ENCODE data around the gene PC. TPM values are rescaled to one million over a fixed set of nuclear protein-coding genes. Genes with fewer than 3 reads are reported as not detected.

PC gene
- total and polyA plus RNA-seq, 2 donors (not counting 3 experiments of a cell fraction or from before 2014, with no cell fraction given) = 5.5 to 17.5 TPM

GRCh38 chr11:66850235-66850587, 108.0 kb downstream of the PC start:
- no peaks in the 10 kb centered on the region for H4K20me1 ChIP-seq (replicated peaks; ENCODE audit: control insufficient read depth, extremely low read depth, insufficient read depth, low read length)
- H3K9me3 ChIP-seq (replicated peaks; ENCODE audit: control insufficient read depth, insufficient read depth, low read length) = no peaks in the 10 kb centered on the region
- BruUV-seq (replicated peaks) = no TSS peak
- TF ChIP-seq MYC (IDR thresholded peaks at IDR 0.05; ENCODE audit: low read depth, low read length) = no peak
- no peak for TF ChIP-seq FOS (IDR thresholded peaks at IDR 0.05; ENCODE audit: borderline replicate concordance, insufficient read depth, low read length)
- TF ChIP-seq EZH2 (IDR thresholded peaks at IDR 0.05; ENCODE audit: borderline replicate concordance, low read depth, low read length, severe bottlenecking) = no peak
- no peak for TF ChIP-seq JUN (IDR thresholded peaks at IDR 0.05; ENCODE audit: borderline replicate concordance, insufficient read depth, insufficient read length, low read depth)
- TF ChIP-seq CTCF (IDR thresholded peaks at IDR 0.05; ENCODE audit: extremely low read depth in 1 of 2, insufficient read depth in 1 of 2, low read depth in 1 of 2, low read length in 2 of 2) = no peak
- no peak for TF ChIP-seq GATA2 (IDR thresholded peaks at IDR 0.05; ENCODE audit: insufficient read depth, insufficient read length, low read depth, low read length)
- no peak for TF ChIP-seq POLR2A (IDR thresholded peaks at IDR 0.05; ENCODE audit: low read depth, low read length)
- TF ChIP-seq MAX (IDR thresholded peaks at IDR 0.05; ENCODE audit: insufficient read depth, insufficient read length) = no peak
- no peak for TF ChIP-seq POLR2AphosphoS5 (IDR thresholded peaks at IDR 0.05; ENCODE audit: insufficient read depth, low read depth, low read length)
- H3K9ac ChIP-seq (replicated peaks; ENCODE audit: extremely low read depth, insufficient read depth, low read length) = no peak overlapping the region
- ChIA-PET POLR2A (no interaction called here), CTCF (interaction anchor here (2.4 kb wide), 1 partner anchor 125 kb away, joined by 12 read pairs; the partner anchor contains the start of gene C11orf86)
- H3K27ac ChIP-seq (ENCODE audit: insufficient read depth, low read depth, low read length) = no peak overlapping the region
- H2AFZ ChIP-seq (ENCODE audit: low read depth, low read length) = no peak overlapping the region
- peaks cover 3 to 13% of the 10 kb centered on the region in 2 experiments for H3K36me3 ChIP-seq (ENCODE audit: control insufficient read depth in 2 of 2, extremely low read depth in 1 of 2, insufficient read depth in 2 of 2, low read length in 2 of 2)
- no peak overlapping the region for H3K4me3 ChIP-seq (replicated peaks in 1 of 3; ENCODE audit: insufficient read depth in 1 of 3, low read depth in 1 of 3, low read length in 3 of 3)
- H3K79me2 ChIP-seq (ENCODE audit: control insufficient read depth, insufficient read depth, low read length) = peaks cover 5% of the 10 kb centered on the region
- H3K27me3 ChIP-seq (ENCODE audit: control insufficient read depth in 2 of 2, insufficient read depth in 2 of 2, low read length in 2 of 2) = no peaks in the 10 kb centered on the region
- DNase-seq (ENCODE audit: low read depth, low spot score) = no peak
- intact Hi-C loops (cut with micrococcal nuclease) = no loop called here
- H3K9me1 ChIP-seq (replicated peaks; ENCODE audit: control insufficient read depth, extremely low read depth, insufficient read depth, low read length) = no peaks in the 10 kb centered on the region
- H3K4me1 ChIP-seq (ENCODE audit: control insufficient read depth, extremely low read depth, insufficient read depth, low read length) = peaks cover 8% of the 10 kb centered on the region
- no peak for FAIRE-seq
- dilution Hi-C loops (cut with MboI; ENCODE audit: extremely low pct_ligation_motif_present, low sequenced_read_pairs) = no loop called here
- H3K4me2 ChIP-seq (ENCODE audit: insufficient read depth, low read length) = no peak overlapping the region

Data from endothelial cell of umbilical vein (primary cell).